G401.6 (cell line): Measurements from ENCODE around the gene HOXC9.

Experiments
- FAIRE-seq: peaks from 2 replicates; lab custom pipeline; 2012; peaks lifted over from hg19 to GRCh38; lab: Jason Lieb, UNC

HOXC9 gene

GRCh38 chr12:54002278-54002914, 2.4 kb downstream of the HOXC9 start:
- peak; percentile 88 for FAIRE-seq

GRCh38 chr12:54002915-54003389, 3.0 kb downstream of the HOXC9 start:
- peak; percentile 53 for FAIRE-seq

- FAIRE-seq = no peak
These were observed 3.7 kb downstream of the HOXC9 start for GRCh38 chr12:54003625-54004024.

GRCh38 chr12:54004063-54004840, 4.3 kb downstream of the HOXC9 start:
- FAIRE-seq = no peak

GRCh38 chr12:54004841-54005530, 5.0 kb downstream of the HOXC9 start:
- FAIRE-seq = no peak

- FAIRE-seq = no peak
These were observed 5.5 kb downstream of the HOXC9 start for GRCh38 chr12:54005531-54005852.

- FAIRE-seq = peak; percentile 94
These were observed 6.0 kb downstream of the HOXC9 start for GRCh38 chr12:54005853-54006558.

GRCh38 chr12:54006559-54007220, 6.7 kb downstream of the HOXC9 start:
- FAIRE-seq = no peak

- no peak for FAIRE-seq
These were observed 7.7 kb downstream of the HOXC9 start for GRCh38 chr12:54007538-54008259.

- FAIRE-seq = no peak
These were observed 8.2 kb downstream of the HOXC9 start for GRCh38 chr12:54008260-54008552.

GRCh38 chr12:54009171-54010052, 9.5 kb downstream of the HOXC9 start:
- no peak for FAIRE-seq

GRCh38 chr12:54010053-54010971, 10.4 kb downstream of the HOXC9 start:
- FAIRE-seq = no peak

GRCh38 chr12:54010972-54011664, 11.2 kb downstream of the HOXC9 start:
- FAIRE-seq = no peak

- peak; percentile 87 for FAIRE-seq
These were observed 11.9 kb downstream of the HOXC9 start for GRCh38 chr12:54011665-54012532.

- FAIRE-seq = peak; percentile 58
These were observed 12.9 kb downstream of the HOXC9 start for GRCh38 chr12:54012631-54013409.

- FAIRE-seq = no peak
These were observed 14.5 kb downstream of the HOXC9 start for GRCh38 chr12:54014377-54015017.
